Activated CD4-positive, alpha-beta T cell treated with anti-CD3 and anti-CD28 coated beads, Interleukin-2, amount 50 U/mL, for 1 hour (primary cell): ENCODE results near the gene POP4.
"Not testable (repeated sequence)": the region's sequence is repeated elsewhere in the genome, so short reads cannot be mapped to it uniquely, and the experiment has no call there.

ENCODE experiments used
- DNase-seq: peaks from one replicate; pipeline ENCODE4 v3.0.0-alpha.2; 2020

Gene POP4

DNA sequence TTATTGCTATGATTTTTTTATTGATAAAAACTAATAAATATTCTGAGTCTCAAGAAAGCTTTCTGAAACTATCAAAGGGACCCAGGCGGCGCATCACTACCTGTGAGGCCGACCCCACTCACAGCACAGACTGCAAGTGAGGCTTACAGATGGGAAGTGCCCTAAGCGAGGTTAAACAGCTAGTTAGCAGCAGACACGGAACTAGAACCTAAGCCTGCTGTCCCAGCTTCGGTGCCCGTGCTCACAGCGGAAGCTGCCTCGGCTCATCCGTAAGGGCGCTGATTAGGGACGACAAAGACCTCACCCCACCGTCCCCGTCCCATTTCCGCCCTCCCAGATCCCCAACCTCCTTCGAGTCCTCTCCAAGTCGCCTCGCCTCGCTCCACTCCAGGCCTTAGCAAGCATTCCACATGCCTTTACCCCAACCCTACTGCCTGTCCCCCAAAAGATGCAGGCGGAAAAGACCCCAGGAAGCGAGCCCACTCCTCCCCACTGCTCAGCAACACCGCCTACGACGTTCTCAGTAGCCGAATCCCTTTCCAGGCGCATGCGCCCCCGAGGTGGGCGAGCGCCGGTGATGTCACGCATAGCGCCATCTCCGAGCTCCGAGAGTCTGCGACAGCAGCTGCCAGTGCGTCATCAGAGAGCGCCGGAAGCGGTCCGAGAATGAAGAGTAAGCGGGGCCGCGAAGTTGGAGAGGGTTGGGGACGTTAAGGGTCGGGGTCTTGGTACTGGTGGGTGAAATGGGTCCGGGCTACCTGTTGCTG, at the start of gene POP4:
TSS of gene POP4 (plus strand) at position 631 of the 767 bp plus-strand sequence. CDS start at position 667, 36 bp downstream.
- peak; percentile 99 for DNase-seq

- DNase-seq: not testable (repeated sequence)
Measured at GRCh38 chr19:29559110-29559509, 47.0 kb upstream of the POP4 start.

GRCh38 chr19:29559743-29560142, 46.3 kb upstream of the POP4 start:
- no peak for DNase-seq

- no peak for DNase-seq
Measured at GRCh38 chr19:29560313-29561075, 45.6 kb upstream of the POP4 start.

GRCh38 chr19:29561601-29562000, 44.5 kb upstream of the POP4 start:
- DNase-seq: no peak

GRCh38 chr19:29562299-29563297, 43.5 kb upstream of the POP4 start:
- no peak for DNase-seq

GRCh38 chr19:29563486-29564101, 42.5 kb upstream of the POP4 start:
- no peak for DNase-seq

DNA sequence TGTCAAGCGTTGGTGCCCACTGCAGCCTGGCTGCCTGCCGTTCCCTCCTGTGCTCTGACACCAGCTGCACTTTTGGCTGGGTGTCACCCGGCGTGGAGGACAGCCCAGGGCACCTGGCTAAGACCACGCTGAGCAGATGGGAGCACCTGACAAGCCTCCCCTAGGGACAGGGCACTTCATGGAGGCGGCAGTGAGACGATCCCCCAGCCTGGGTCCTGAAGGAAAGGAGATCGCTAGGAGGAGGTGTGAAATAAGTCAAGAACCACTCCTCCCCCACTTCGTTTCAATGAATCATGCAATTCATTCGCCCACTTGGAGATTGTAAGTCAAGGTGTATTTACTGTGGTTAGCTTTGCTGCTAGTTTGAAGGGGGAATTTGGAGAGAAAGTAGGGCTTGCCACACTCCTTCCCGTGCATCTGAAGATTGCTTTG, 41.5 kb upstream of the POP4 start:
- DNase-seq: no peak

GRCh38 chr19:29565171-29565570, 40.9 kb upstream of the POP4 start:
- no peak for DNase-seq

- no peak for DNase-seq
Measured at GRCh38 chr19:29566496-29567054, 39.5 kb upstream of the POP4 start.

GRCh38 chr19:29567366-29567915, 38.6 kb upstream of the POP4 start:
- no peak for DNase-seq

DNA sequence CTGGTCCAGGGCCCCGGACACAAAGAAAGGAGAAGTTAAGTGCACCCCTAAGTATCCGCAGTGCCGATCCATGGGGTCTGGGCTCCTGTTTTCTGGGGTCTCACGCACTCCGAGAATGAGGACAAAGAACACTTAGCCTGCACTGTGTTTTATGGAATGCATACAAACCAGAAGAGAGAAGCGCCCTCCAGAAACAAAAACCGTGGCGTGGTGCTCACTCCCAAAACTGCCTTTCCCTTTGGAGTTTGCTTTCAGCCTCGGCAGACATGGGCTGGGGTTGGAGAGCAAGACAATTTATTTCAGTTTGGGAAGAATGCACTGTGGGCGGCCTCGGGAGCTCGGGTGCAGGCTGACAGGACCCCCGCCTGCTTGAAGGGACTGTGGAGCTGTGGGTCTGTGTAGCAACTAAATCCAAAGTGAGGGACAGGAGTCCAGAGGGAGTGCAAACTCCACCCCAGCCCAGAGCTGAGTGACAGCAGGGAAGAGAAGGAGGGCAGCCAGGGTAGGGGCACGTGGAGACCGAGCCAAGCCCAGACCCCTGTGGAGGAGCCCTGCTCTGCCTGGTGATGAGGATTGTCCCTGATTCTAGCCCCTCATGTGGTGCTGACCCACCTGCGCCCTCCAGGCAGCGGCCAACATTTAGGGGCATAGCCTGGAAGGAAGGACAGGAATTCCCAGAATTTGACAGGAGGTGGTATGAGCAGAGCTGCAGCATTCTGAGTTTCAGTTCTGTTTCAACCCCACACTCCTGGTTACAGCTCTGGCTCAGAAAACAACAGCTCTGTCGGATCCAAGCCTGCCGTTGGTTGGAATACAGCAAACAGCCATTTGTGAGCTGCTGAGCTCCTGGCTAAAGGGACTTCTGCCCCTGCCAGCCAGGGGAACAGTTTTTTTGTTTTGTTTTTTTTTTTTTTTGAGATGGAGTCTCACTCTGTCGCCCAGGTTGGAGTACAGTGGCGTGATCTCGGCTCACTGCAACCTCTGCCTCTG, 37.8 kb upstream of the POP4 start:
- DNase-seq: no peak

DNA sequence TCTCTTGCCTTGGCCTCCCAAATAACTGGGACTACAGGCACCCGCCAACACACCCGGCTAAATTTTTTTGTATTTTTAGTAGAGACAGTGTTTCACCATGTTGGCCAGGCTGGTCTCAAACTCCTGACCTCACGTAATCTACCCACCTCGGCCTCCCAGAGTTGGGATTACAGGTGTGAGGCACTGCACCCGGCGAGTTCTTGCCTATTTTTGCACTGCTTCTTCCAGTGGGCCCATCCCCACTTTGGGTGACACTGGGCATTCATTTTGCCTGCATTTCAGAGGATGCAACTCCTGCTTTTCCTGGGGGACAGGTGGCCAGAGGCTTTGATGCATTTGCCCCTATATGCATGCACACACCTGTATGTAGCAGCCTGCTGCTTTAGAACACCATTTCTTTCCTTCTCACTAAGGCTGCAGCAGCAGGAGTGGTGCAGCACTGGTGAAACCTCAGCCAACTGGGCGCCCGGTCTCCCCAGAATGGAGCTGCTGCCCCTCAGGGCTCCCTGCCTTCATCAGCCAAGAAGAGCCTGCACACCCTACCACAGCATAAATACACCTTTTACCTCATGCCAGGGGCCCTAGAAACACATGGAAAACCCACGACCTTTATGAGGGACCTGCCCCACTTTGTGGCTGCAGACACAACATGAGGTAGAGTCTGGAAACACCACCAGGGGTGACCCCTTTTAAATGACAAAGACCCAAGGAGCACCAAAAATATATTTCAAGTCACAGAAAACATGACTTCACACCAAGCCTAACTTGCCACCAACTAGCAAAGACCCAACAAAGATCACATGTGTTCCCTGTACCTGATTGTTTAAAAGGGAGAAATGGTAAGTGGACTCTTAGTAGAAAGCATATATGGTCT, 36.8 kb upstream of the POP4 start:
- DNase-seq: no peak

DNA sequence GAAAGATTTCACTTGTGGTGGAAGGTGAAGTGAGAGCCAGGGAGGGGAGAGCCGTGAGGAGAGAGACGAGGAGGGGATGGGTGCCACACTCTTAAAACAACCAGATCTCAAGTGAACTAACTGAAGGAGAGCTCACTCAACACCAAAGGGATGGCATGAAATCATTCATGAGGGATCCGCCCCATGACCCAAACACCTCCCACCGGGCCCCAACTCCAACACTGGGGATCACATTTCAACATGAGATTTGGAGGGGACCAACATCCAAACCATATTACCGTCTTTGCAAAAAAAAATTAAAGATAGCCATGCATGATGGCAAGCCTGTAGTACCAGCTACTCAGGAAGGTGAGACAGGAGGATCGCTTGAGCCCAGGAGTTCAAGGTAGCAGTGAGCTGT, 34.9 kb upstream of the POP4 start:
- no peak for DNase-seq

DNA sequence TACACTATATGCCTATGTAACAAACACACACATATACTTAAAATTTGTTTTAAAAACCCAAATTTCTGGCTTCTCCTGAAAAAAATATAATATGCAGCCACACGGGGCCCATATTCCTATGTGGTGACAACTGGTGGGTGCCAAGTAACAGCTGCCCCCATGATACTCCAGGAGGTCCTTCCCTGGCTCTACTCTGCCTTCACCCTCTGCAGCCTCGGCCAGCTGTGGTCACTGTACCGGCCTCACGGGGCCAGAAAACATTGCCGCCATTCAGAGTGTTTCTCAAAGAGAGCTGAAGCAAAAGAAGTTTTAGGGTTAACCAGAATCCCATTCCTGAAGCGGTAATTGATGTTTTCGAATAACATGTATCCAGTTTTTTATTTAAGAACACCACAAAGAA, 32.6 kb upstream of the POP4 start:
- DNase-seq: no peak

DNA sequence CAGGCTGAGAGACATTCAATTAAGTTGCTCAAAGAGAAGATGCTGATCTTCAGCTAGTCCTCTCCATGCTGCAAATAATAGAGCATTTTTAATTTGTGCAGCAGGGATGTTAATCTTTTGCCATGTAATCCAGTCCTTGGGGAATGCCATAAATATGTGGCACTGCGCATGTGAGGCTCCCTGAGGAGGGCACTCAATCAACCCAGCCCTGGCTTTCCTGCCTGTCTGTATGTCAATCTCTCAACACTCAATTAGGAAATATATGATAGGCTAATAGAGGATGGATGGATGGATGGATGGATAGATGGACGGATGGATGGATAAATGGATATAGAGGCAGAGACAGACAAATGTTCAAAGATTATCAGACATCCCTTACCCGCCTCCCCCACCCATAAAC, 31.6 kb upstream of the POP4 start:
- DNase-seq: no peak

GRCh38 chr19:29576046-29576606, 30.0 kb upstream of the POP4 start:
- DNase-seq: no peak

GRCh38 chr19:29576761-29577648, 29.1 kb upstream of the POP4 start:
- no peak for DNase-seq
